Activated gamma-delta T cell (primary cell): ENCODE measurements around the gene FBP1.
"Not testable (repeated sequence)": the region's sequence is repeated elsewhere in the genome, so short reads cannot be mapped to it uniquely, and the experiment has no call there.

Source experiments
- DNase-seq: peaks from one replicate; lab custom pipeline; 2025; lab: John Stamatoyannopoulos, UW

Gene FBP1

DNA sequence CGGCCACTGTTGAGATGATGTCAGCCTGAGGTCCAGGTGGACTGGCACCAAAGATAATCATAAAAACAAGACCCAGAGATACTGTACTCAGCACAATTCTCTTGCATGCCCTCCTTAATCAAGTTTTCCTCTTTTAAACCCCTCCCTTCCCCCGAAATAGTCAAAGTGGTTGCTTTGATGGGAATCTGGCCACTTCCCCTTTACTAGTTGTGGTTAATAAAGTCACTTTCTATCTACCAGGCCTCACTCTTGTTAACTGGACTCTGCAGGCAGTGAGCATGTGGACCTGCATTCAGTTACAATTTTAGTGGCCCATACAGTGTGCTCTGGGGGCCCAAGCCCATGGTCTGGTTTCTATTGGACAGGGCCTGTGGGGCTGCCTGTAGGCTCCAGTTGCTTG lies 63.2 kb downstream of the FBP1 start:
- DNase-seq: no peak

- DNase-seq: no peak
Measured at GRCh38 chr9:94568972-94569712, 70.2 kb downstream of the FBP1 start.

DNA sequence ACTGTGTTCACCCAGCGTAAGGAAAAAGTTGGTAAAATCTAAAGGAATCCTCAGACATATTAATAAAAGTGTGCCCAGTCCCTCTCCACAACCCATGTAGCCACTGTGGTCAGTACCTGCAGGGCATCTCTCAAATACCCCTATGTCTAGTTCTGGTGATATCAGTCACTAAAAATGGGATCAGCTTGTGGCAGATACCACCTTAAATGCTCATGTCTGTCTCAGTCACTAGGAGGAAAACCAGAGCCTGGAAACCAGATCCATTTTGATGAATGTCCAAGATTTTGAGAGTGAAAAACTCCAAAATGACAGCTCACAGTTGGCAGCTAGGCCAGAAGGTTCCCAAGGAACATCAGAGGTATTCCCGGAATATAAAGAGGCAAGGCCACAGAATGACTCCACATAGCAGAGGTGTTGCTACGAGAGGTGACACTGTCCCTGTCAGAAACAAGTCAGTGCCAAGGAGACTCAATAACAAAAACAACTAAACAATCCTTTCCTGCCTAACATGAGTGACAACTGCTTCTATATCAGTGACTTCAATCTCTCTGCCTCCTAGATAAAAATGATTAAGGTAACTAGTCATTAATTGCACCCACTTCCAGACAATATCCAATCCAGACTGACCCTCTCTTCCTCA lies 70.9 kb downstream of the FBP1 start:
- DNase-seq: no peak

DNA sequence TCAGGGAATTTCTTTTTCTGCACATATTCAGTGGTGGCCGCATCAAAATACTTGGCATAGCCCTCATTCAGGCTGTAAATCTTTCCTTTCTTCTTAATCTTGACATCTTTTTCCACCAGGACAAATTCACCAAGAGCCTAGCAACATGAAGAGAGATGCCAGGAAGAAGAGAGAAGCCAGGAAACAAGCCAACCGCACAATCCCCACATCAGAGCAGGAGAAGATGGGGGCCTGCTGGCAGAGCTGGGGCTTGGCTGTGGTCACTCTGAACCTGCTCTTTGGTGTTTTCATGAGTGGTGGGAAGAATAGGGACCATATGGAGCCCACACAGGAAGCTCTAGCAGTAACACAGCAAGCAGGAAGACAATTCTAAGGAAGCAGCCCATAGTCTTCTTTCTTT lies 72.0 kb downstream of the FBP1 start:
- no peak for DNase-seq

GRCh38 chr9:94566550-94566949 lies 72.8 kb downstream of the FBP1 start:
- no peak for DNase-seq

DNA sequence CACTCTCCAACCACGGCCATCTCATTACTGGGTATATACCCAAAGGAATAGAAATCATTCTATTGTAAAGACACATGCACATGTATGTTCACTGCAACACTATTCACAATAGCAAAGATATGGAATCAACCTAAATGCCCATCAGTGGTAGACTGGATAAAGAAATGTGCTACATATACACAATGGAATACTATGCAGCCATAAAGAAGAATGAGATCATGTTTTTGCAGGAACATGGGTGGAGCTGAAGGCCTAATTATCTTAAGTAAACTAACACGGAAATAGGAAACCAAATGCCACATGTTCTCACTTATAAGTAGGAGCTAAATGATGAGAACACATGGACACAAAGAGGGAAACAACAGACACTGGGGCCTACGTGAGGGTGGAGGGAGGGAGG lies 75.0 kb downstream of the FBP1 start:
- DNase-seq: not testable (repeated sequence)

DNA sequence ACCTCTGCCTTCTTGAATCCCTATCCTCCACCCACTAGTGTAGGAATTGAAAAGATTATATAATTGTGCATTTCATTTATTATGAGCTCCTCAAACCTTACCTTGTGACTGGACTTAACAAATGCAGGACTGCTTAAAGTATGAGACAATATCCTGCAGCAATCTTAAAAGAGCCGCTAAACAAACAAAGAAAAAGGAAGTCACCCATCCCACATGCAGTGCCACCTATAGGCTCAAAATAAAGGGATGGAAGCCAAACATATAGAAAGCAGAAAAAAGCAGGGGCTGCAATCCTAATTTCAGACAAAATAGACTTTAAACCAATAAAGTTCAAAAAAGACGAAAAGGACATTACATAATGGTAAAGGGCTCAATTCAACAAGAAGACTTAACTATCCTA lies 75.8 kb downstream of the FBP1 start:
- no peak for DNase-seq

DNA sequence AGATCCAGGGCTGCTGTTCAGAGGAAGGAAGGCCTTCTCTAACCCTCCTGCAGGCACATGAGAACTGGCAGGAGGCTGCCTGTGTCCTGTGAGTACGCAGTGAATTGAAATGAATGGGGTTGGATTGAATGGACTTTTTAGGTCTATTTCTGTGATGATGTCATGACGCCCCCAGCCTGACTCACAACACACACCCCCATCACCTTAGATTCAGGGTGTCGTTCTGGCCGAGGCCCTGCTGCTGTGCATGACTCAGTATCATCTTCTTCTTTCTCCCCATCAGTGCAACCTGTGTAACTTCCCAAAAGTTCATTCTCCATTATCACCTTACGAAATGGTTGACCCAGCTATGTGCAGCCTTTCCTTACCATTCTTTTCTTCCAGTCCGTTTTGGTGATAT lies 79.1 kb downstream of the FBP1 start:
- no peak for DNase-seq

DNA sequence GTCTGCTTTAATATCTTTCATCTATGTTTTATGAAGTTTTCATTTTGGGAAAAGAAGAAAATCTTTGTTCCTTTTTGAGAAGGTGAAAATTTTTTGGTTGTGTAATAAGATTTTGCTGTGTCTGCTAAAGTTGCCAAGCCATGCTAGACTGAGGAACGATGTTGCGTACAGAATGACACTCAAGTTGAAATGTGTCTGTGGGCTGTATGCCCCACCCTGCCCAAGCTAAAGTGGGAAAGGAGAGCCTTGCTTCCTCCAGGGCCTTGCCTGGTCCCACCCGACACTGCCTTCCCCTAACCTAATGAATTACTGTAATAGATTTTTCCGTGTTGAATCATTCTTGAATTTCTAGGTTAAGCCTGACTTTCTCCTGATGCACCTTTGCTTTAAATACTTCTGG lies 81.9 kb downstream of the FBP1 start:
- no peak for DNase-seq

GRCh38 chr9:94554439-94555331 lies 84.6 kb downstream of the FBP1 start, which contains the start of gene PCAT7:
Gene PCAT7 (plus strand): TSS chr9:94555083.
- no peak for DNase-seq

DNA sequence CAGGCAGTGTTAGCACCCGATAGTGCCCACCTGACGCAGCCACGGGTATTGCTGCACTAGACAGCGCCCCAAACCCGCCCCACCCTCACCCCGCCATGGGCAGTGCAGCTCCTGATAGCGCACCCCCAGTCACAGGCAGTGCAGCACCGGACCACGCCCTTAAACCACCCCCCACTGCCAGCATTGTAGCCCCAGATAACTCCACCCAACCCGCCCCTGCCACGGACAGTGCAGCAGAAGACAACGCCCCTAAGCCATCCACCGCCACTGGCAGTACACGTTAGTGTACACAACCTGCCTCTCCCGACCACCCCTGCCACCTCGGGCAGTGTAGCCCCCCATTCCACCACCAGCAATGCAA lies 85.3 kb downstream of the FBP1 start:
- no peak for DNase-seq
